Neural cell (in vitro differentiated cells): Measurements from ENCODE around the gene TCEAL9. TPM values are rescaled to one million over a fixed set of nuclear protein-coding genes. Genes with fewer than 3 reads are reported as not detected.

ENCODE experiments used
- H2AFZ ChIP-seq: fragments of 200-600, 300-800 bp; sonication (generic), shearing (Covaris generic); 2 replicates; pipeline ENCODE4 v1.6.0; 2014; ENCODE audit warnings: low read depth, mild to moderate bottlenecking, antibody characterized with exemption, low read length, moderate library complexity
- H3F3A ChIP-seq: fragments of 200-600 bp; shearing (Covaris generic); 2 replicates; pipeline ENCODE4 v1.6.1; 2016; ENCODE audit warnings: mild to moderate bottlenecking, moderate library complexity, mixed read lengths, antibody characterized with exemption, low read length; ENCODE audit not compliant: insufficient read depth, poor library complexity, severe bottlenecking
- H3K27ac ChIP-seq: fragments of 200-600, 300-800 bp; sonication (generic), shearing (Covaris generic); 2 replicates; pipeline ENCODE4 v1.5.1; 2014; ENCODE audit warnings: mild to moderate bottlenecking, low read length, moderate library complexity
- H3K27me3 ChIP-seq: fragments of 300-800, 200-600 bp; sonication (generic), shearing (Covaris generic); 2 replicates; pipeline ENCODE4 v1.6.0; 2014; ENCODE audit warnings: mild to moderate bottlenecking, low read depth, low read length, moderate library complexity; ENCODE audit not compliant: insufficient read depth
- H3K36me3 ChIP-seq: fragments of 300-800, 200-600 bp; sonication (generic), shearing (Covaris generic); 2 replicates; pipeline ENCODE4 v1.5.1; 2014; ENCODE audit warnings: mild to moderate bottlenecking, antibody characterized with exemption, low read length, moderate library complexity; ENCODE audit not compliant: insufficient read depth
- H3K4me2 ChIP-seq: fragments of 300-800, 200-600 bp; sonication (generic), shearing (Covaris generic); 2 replicates; pipeline ENCODE4 v1.6.0; 2014; ENCODE audit warnings: mild to moderate bottlenecking, low read length
- H3K4me3 ChIP-seq: fragments of 300-800, 200-600 bp; sonication (generic), shearing (Covaris generic); 2 replicates; pipeline ENCODE4 v1.5.1; 2014; ENCODE audit warnings: mild to moderate bottlenecking, low read length, moderate library complexity
- H3K79me2 ChIP-seq: fragments of 200-600 bp; shearing (Covaris generic); replicated peaks from 2 replicates; pipeline ENCODE4 v1.6.0; 2014; ENCODE audit warnings: mild to moderate bottlenecking, low read length, moderate library complexity; ENCODE audit not compliant: insufficient read depth
- H3K9ac ChIP-seq: fragments of 300-800, 200-600 bp; sonication (generic), shearing (Covaris generic); 2 replicates; pipeline ENCODE4 v1.6.1; 2016; ENCODE audit warnings: mild to moderate bottlenecking, low read length, mixed read lengths
- H3K9me2 ChIP-seq: fragments of 200-600 bp; shearing (Covaris generic); 2 replicates; pipeline ENCODE4 v1.6.1; 2016; ENCODE audit warnings: mild to moderate bottlenecking, low read length, mixed read lengths; ENCODE audit not compliant: insufficient read depth
- H3K9me3 ChIP-seq: fragments of 200-600, 300-800 bp; sonication (generic), shearing (Covaris generic); 2 replicates; pipeline ENCODE4 v1.6.1; 2016; ENCODE audit warnings: mild to moderate bottlenecking, mixed run types, low read length, moderate library complexity, mixed read lengths
- H4K20me1 ChIP-seq: fragments of 200-600 bp; shearing (Covaris generic); 2 replicates; pipeline ENCODE4 v1.6.1; 2016; ENCODE audit warnings: mild to moderate bottlenecking, mixed run types; ENCODE audit not compliant: insufficient read depth
- EP300 ChIP-seq: fragments of 450-650 bp; conservative IDR thresholded peaks from 2 replicates; pipeline ENCODE4 v1.6.1; 2014; ENCODE audit warnings: antibody characterized with exemption, mild to moderate bottlenecking, moderate library complexity; ENCODE audit not compliant: poor library complexity, severe bottlenecking
- EZH2 ChIP-seq: fragments of 200-600, 300-800 bp; shearing (Covaris generic), sonication (generic); IDR thresholded peaks from 2 replicates; pipeline ENCODE4 v1.6.1; 2014; ENCODE audit warnings: antibody characterized with exemption, low read length, borderline replicate concordance, mild to moderate bottlenecking; ENCODE audit not compliant: insufficient read depth, poor library complexity, severe bottlenecking
- RAD21 ChIP-seq: fragments of 450-650 bp; conservative IDR thresholded peaks from 2 replicates; pipeline ENCODE4 v1.6.1; 2014; ENCODE audit warnings: antibody characterized with exemption, mild to moderate bottlenecking, moderate library complexity
- REST ChIP-seq: IDR thresholded peaks from 2 replicates; pipeline ENCODE4 v1.6.1; 2012; ENCODE audit warnings: borderline replicate concordance
- TAF1 ChIP-seq: IDR thresholded peaks from 2 replicates; pipeline ENCODE4 v1.6.1; 2012; ENCODE audit warnings: low read depth
- polyA plus RNA-seq: library from polyadenylated mRNA; depleted of rRNA; stranded (reverse); fragments of >200 nt; gene quantifications from 2 replicates; pipeline ENCODE4 v1.2.3, GENCODE V29; 2014
- small RNA-seq, 3 experiments: library from RNA; depleted of rRNA; stranded (forward); fragments of <200 nt; gene quantifications; one replicate each; pipeline ENCODE3, GENCODE V24; 2012
- TF ChIP-seq, protein P1 (sequence below): fragments of 450-650 bp; IDR thresholded peaks from 2 replicates; pipeline ENCODE4 v1.5.1; 2014; ENCODE audit warnings: antibody characterized with exemption, mild to moderate bottlenecking, moderate library complexity; ENCODE audit not compliant: poor library complexity, severe bottlenecking

Gene TCEAL9
- polyA plus RNA-seq, 1 donor from 2014 or later = 84.5 TPM

- Histone ChIP-seq H2AFZ (no peak overlapping the region), H4K20me1 (no peaks in the 10 kb centered on the region), H3F3A (no peaks in the 10 kb centered on the region), H3K79me2 (no peaks in the 10 kb centered on the region), H3K9me3 (no peaks in the 10 kb centered on the region), H3K4me3 (no peak overlapping the region), H3K9ac (no peak overlapping the region), H3K36me3 (no peaks in the 10 kb centered on the region), H3K27me3 (no peaks in the 10 kb centered on the region), H3K4me2 (no peak overlapping the region), H3K27ac (no peak overlapping the region), H3K9me2 (no peaks in the 10 kb centered on the region)
- TF ChIP-seq EZH2 (no peak), RAD21 (no peak)
Measured at GRCh38 chrX:103406256-103406655, 50.0 kb downstream of the TCEAL9 start.

GRCh38 chrX:103407776-103408175 lies 51.5 kb downstream of the TCEAL9 start:
- no peaks in the 10 kb centered on the region for H3K9me3 ChIP-seq
- no peaks in the 10 kb centered on the region for H3K9me2 ChIP-seq
- TF ChIP-seq, protein P1, sequence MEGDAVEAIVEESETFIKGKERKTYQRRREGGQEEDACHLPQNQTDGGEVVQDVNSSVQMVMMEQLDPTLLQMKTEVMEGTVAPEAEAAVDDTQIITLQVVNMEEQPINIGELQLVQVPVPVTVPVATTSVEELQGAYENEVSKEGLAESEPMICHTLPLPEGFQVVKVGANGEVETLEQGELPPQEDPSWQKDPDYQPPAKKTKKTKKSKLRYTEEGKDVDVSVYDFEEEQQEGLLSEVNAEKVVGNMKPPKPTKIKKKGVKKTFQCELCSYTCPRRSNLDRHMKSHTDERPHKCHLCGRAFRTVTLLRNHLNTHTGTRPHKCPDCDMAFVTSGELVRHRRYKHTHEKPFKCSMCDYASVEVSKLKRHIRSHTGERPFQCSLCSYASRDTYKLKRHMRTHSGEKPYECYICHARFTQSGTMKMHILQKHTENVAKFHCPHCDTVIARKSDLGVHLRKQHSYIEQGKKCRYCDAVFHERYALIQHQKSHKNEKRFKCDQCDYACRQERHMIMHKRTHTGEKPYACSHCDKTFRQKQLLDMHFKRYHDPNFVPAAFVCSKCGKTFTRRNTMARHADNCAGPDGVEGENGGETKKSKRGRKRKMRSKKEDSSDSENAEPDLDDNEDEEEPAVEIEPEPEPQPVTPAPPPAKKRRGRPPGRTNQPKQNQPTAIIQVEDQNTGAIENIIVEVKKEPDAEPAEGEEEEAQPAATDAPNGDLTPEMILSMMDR = no peak
- TF ChIP-seq TAF1 = no peak
- no peak for TF ChIP-seq RAD21
- no peak for TF ChIP-seq REST
- no peak for TF ChIP-seq EP300
- H3K27me3 ChIP-seq = no peaks in the 10 kb centered on the region
- H3K4me3 ChIP-seq = no peak overlapping the region
- H4K20me1 ChIP-seq = no peaks in the 10 kb centered on the region
- H3F3A ChIP-seq = no peaks in the 10 kb centered on the region
- H3K4me2 ChIP-seq = no peak overlapping the region
- no peaks in the 10 kb centered on the region for H3K79me2 ChIP-seq
- H3K36me3 ChIP-seq = no peaks in the 10 kb centered on the region
- H2AFZ ChIP-seq = no peak overlapping the region
- no peak overlapping the region for H3K27ac ChIP-seq
- H3K9ac ChIP-seq = no peak overlapping the region

Small RNA genes lying within 50 kb of the gene (small RNA-seq; reads per million reads assigned to genes)
- 0 reads per million in 3 experiments for gene Z92846.1

Other genes with a start within 250 kb of the TCEAL9 start
- 383 and 417 TPM in 2 replicates for gene BEX4, start 141.4 kb upstream of the TCEAL9 start, polyA plus RNA-seq
- gene TCEAL8, start 101.4 kb upstream of the TCEAL9 start, polyA plus RNA-seq = 145 and 167 TPM in 2 replicates
- gene TCEAL5, start 79.8 kb upstream of the TCEAL9 start, polyA plus RNA-seq = 2.2 and 2.4 TPM in 2 replicates
- 603 and 631 TPM in 2 replicates for gene BEX2, start 45.5 kb upstream of the TCEAL9 start, polyA plus RNA-seq
- gene TCEAL7, start 26.3 kb upstream of the TCEAL9 start, polyA plus RNA-seq = 193 and 203 TPM in 2 replicates
- gene BEX3, start 20.0 kb downstream of the TCEAL9 start, polyA plus RNA-seq = 989 and 991 TPM in 2 replicates
- 1.9 and 2.9 TPM in 2 replicates for gene RAB40A, start 163.0 kb downstream of the TCEAL9 start, polyA plus RNA-seq
- gene TCEAL4, start 229.0 kb downstream of the TCEAL9 start, polyA plus RNA-seq = 121 and 130 TPM in 2 replicates